Stimulated activated CD4-positive, alpha-beta T cell treated with anti-CD3 and anti-CD28 coated beads, TNF-alpha, amount 100 ng/mL, for 48 hours (primary cell): ENCODE results near the gene ELOVL1.
A peak's percentile ranks its signal among the peaks of the same experiment; 100 is the strongest.

Experiments used
- DNase-seq, 3 donors: peaks; one replicate each; pipeline ENCODE4 v3.0.0-alpha.2; 2020; ENCODE audit warnings: low read depth in 3 of 3

Gene ELOVL1

DNA sequence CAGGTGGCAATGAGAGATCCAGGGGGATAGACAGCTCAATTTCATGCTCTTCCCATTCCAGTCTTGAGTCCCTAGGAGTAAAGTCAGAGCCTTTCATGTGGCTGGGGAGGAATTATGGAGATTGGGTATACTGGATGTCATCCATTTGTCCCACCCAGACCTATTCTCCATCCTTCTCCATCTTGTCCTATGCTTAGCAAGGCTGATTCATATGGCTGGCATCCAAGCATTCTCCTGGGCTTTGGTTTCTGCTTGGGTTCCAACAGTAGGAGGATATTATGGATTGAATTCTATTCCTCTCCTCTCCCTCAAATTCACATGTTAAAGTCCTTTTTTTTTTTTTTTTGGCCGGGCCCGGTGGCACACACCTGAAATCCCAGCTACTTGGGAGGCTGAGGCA, 12.9 kb downstream of the ELOVL1 start:
- no peak for DNase-seq

DNA sequence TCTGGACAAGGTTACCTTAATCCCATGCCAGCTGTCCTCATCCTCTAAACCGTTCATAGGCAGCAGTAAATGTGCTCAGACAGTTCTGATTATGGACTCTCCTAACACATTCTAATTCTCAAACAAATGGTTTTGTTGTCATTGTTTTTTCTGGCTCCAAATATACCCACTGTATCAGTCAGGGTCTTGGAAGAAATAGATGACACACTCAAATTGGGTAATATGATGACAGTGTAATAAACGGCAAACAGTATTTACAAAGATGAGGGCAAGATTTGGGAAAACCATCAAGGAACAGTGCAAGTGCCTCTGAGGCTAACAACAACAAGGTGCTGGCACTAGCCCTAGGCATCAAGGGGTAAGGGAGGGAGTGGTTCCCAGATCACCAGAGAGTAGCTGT, 13.3 kb downstream of the ELOVL1 start:
- DNase-seq: no peak

DNA sequence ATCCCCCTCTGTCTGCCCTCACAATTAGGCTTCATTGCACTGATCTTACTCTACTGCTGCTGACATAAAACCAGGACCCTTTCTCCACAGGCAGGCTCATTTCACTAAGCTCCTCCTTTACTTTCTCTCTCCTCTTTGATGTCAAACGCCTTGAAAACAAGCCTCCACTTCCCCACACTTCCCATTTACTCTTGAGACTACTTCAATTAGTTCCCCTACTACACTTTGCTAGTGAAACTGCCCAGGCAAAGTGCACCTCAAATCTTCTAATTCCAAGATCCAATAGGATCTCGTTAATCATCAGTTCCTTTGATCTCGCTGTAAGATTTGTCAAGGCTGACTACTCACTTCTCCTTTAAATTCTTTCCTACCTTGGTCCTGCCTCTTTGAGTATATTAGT, 14.9 kb downstream of the ELOVL1 start:
- DNase-seq: no peak

DNA sequence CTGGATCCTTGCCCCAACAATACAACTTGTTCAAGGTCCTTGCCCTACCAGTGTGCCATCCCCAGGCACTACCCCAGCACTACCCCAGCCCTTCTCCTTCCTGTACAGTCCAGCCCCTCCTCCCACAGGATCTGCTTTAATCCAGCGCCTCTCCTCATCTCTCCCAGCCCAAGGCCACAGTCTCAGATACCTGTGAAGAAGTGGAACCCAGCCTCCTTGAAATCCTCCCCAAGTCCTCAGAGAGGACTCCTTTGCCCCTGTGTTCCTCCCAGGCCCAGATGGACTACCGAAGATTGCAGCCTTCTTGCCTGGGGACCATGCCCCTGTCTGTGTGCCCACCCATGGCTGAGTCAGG, 15.5 kb downstream of the ELOVL1 start:
- no peak for DNase-seq

DNA sequence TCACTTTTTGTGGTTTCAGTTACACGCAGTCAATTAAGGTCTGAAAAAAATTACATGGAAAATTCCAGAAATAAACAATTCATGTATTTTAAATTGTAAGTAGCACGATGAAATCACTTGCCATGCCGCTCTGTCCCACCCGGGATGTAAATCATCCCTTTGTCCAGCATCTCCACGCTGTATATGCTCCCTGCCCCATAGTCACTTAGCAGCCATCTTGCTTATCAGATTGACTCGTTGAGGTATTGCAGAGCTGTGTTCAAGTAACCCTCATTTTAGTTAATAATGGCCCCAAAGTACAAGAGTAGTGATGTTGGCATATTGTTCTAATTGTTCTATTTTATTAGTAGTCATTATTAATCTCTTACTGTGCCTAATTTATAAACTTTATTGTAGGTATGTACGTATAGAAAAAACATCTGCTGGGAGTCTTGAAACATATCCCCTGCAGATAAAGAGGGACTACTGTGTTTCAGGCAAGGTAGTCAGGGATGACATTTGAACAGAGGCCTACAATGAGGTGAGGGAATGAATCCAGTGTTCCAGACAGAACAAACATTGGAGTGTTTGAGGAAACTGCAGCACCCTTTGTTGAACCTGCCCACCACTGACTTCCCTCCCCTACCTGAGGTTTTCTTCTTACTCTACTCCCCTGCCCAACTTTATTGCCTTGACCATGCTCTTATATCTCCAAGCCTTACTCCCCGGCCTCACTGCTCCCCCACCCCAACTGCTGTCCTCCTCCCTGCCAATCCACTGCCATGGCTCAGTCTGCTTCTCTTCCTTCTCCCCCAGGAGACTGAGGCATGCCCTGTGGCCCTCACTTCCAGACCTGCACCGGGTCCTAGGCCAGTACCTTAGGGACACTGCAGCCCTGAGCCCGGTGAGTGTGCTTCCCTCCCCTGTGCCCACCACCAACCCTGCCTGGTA, 16.1 kb downstream of the ELOVL1 start:
- DNase-seq: no peak

DNA sequence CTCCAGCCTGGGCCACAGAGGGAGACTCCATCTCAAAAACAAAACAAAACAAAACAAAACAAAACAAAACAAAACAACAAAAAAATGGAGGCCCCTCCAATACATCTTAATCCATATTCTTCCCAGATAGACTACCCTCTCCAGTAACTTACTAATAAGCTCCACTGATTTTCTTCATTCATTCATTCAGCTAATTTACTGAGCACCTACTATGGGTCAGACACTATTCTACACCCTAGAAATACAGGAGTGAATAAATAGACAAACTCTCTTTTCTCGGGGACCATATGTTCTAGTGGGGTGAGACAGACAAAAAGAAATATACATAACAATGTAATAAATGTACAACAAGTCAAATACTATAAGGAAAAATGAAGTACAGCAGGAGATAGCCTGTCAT, 16.8 kb downstream of the ELOVL1 start:
- DNase-seq: no peak

DNA sequence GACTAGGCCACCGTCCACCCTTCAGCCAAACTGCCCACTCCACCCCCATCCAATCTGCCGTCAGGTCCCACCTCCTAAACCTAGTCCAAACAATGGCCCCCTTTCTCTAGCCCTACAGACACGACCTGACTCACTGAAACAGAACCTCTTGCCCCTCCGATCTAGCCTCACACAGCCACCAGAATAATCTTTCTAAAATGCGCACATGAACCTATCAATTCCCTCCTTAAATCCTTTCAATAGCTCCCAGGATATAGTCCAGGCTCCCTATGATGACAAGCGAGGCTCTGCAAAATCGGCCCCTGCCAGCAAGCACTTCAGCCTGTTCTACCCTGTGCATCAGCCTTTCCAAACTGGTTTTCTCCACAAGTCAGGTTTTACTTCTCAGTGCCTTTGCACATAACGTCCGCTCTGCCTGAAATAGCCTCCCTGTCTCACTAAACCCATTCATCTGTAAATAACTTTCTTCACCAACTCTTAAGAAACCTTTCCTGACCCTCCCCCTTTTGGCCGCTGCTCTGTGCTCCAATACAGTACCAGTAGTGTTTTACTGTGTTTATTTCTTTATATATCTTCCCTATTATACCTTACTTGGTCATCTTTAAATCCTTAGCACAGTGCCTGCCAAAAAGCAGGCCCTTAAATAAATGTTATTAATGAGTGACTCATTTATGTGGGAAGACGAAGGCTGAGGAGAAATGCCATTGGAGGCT, 18.1 kb downstream of the ELOVL1 start:
- DNase-seq: no peak

DNA sequence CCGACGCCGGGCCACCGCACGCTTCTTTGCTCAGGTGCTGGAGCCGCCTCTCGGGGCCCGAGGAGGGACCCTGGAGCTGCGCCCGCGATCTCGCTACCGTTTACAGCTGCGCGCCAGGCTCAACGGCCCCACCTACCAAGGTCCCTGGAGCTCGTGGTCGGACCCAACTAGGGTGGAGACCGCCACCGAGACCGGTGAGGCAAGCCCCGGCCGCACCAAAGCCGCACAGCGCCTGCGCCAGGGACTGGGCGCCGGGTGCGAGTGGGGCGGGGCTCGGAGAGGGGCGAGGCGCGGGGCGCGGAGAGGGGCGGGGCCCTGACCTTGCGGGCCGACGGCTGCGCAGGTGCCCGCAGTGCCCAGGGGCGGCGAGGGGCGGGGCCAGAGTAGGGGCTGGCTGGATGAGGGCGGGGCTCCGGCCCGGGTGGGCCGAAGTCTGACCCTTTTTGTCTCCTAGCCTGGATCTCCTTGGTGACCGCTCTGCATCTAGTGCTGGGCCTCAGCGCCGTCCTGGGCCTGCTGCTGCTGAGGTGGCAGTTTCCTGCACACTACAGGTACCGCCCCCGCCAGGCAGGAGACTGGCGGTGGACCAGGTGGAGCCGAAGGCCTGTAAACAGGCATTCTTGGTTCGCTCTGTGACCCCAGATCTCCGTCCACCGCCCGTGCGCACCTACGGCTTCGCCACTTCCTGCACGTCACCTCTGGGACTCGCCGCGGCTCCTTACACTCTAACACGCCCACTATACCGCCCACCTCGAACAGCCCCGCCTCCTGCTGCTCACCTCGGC, 18.8 kb downstream of the ELOVL1 start:
- peak in 1 of 3 donors; percentile 51 for DNase-seq

DNA sequence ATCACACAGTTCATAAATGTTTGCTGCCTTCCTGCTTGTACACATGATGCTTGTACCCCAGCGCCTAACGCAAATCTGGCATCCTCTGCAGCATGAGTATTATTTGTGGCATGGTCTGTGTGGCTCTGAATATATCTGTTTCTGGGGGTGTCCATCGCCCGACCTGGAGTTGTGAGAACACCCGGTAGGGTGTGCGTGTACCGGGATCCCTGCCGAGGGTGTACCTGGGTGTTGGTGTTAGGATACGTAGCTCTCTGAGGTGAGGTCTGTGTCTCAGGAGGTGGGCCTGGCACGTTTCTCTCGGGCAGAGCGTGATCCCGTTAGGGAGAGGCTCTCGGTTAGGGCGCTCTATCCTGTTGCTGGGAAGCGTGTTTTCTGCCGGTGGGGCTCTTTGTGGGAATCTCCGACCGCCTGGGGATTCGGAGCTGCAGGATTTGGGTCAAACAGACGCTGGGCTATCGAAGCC, 19.4 kb downstream of the ELOVL1 start:
- no peak for DNase-seq

DNA sequence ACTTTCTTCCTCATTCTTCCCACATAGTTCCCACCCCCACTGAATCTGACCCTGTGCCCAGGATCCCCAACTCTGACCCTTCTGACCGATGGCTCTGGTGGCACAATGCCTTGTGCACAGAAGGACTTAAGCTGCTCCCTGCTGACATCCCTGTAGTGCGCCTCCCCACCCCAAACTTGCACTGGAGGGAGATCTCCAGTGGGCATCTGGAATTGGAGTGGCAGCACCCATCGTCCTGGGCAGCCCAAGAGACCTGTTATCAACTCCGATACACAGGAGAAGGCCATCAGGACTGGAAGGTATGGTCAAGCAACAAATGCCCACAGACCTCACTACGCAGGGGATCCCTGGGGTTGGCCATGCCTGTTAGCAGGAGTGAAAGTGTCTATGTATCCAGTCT, 21.2 kb downstream of the ELOVL1 start:
- no peak for DNase-seq

DNA sequence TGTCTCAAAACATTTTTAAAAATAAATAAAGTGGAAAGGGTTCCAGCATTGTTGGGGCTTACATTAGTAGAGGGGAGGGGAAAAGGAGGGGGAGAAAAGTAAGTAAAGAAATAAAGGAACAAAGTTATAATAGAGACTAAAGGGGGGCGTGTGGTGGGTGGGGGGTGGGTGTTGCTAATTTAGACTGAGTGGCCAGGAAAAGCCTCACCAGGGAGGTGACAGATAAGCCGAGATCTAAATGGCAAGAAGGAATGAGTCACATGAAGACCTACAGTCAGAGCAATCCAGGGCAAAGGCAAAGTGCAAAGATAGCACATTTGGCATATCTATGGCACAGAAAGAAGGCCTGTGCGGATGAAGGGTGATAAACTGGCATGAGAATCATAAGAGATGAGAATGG, 22.7 kb downstream of the ELOVL1 start:
- DNase-seq: no peak

DNA sequence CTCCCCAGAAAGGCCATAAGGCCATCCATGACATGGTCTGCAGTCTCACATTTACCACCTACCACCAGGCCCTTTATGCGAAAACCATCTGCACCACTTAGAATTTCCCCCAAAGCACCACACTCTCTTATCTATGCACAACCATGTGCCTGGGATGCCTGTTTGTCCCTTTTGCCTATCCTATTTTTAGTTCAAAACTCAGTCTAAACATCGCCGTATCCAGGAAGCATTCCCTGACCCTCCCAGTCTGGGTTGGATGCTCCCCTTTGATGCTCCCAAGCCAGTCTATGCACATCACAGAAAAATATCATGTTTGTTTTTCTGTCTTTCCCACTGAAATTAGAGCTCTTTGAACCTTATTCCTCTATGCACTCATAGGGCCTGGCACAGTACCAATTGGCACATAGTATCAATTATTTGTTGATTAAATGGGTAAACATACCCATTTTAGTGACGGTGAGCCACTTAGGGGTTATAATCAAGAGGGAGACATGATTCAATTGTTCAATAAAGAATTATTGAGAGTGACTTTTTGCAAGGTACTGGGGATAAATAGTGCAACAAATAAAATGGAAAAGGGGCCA, 23.5 kb downstream of the ELOVL1 start:
- DNase-seq: no peak

DNA sequence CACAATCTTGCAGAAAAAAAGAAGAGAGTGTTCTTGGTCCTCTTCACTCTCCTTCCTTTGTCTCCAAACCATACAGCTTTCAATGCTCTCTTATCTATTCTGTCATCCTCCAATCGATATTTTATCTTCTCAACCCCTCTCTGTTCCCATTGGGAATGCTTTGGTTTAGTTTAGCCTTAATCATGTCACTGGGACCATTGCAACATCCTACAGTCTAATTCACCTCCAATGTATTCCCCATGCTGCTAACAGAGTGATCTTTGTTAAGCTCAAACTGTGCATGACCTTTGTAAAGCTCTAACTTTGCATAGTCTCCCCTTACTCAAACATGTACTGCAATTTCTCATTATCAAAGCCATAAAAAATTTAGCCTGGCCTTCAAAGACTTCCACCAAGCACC, 27.3 kb downstream of the ELOVL1 start:
- DNase-seq: no peak

DNA sequence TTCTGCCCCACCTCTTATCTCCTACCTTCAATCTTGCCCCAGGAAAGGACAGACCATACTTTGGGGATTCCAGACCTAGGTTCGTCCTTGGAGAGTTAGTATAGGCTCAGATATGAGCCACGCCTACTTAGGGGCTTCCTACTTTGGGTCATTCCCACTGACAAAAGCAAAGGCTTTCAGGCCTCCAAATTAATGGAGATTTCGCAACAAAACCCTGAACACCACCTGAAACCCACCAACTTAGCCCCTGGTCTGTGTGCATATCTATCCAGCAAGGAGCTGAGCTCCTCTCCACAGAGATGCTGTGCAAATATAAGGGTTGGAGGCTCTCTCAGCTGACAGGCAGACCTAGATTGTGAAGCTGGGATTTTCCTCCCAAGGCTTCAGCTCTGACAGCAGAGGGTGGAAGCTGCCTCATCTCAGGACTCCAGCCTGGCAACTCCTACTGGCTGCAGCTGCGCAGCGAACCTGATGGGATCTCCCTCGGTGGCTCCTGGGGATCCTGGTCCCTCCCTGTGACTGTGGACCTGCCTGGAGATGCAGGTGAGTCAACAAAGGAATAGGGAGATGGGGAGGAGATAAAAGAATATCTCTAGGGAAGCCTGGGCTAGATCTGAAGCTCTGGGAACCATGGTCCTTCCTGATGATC, 28.1 kb downstream of the ELOVL1 start:
- no peak for DNase-seq

DNA sequence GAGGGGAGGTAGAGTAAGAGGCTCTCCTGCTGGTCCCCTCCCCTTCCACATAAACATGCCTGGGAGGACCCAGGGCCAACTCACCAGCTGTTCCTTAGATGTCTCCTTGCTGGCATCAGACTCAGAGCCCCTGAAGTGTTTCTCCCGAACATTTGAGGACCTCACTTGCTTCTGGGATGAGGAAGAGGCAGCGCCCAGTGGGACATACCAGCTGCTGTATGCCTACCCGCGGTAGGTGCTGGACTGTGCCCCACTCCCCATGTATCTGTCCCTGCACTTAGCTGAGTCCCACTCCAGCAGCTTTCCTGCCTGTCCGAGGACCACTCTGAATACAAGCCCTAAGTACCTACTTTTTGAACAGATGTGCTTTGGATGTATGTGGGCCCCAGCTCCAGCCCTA, 29.8 kb downstream of the ELOVL1 start:
- DNase-seq: no peak

DNA sequence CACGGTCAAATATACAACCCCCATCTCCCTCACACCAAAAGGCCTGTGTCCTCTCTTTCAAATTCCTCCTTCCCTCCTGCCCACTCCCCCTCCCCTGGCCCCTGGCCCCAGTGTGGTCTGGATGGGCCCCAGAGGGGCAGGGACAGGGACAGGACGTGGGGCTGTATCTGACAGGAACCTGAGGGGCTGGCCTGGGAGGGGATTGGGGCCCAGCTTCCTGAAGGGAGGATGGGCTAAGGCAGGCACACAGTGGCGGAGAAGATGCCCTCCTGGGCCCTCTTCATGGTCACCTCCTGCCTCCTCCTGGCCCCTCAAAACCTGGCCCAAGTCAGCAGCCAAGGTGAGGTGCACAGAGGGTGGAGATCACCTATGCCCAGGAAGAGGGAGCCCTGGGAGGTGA, 30.2 kb downstream of the ELOVL1 start, which contains the start of gene MPL:
Gene MPL, plus strand, starts transcription at position 231 of the 400 bp plus-strand sequence. Its CDS starts 31 bp downstream, at position 262.
- no peak for DNase-seq

DNA sequence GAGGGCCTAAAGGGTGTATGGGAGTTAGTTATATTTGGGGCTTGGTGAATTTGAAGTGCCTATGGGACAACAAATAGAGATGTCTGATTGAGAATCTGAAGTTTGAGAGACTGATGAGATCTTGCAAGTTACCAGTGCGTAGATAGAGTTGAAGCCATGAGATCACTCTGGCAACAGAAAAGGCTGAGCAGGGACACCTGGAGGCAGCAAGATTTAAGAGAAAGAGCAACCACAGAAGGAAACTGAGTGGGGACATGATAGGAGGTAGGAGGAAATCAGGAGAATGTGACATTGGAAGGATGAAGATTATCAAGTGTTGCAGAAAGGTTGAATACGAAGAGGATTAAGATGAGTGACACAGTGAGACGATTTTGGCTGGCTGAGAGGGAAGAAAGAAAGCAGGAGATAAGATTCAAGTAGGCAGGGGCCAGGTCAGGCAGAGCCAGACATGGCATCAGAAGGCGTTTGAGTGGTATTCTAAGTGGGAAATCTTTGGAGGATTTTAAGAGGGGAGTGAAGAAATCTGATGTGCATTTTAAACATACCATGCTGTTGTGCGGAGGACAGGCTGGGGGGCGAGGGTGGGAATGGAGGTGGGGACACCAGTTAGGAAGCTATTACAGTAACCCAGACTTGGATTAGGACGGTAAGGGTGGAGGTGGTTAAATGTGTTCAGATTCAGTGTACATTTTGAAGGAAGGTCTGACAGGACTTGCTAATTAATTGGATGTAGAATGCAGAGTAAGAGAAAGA, 33.2 kb downstream of the ELOVL1 start:
- DNase-seq: no peak

DNA sequence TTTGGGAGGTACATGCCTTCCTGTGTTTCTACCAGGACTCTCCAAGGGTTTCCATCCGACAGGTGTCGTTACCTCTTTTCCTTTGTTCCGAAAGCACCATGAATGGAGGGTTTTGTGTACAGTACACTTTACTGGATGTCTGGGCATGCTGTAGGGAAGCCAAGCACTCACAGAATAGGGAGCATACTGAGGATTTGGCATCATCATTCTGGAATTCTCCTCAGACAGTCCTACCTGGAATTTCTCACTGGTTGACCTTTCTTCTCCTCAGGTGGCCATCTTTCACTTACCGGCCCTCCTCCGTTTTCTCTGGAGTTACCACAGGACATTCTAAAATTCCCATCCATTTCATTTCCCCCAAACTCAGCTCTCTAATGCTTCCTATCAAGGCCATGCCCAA, 36.1 kb downstream of the ELOVL1 start:
- DNase-seq: no peak

DNA sequence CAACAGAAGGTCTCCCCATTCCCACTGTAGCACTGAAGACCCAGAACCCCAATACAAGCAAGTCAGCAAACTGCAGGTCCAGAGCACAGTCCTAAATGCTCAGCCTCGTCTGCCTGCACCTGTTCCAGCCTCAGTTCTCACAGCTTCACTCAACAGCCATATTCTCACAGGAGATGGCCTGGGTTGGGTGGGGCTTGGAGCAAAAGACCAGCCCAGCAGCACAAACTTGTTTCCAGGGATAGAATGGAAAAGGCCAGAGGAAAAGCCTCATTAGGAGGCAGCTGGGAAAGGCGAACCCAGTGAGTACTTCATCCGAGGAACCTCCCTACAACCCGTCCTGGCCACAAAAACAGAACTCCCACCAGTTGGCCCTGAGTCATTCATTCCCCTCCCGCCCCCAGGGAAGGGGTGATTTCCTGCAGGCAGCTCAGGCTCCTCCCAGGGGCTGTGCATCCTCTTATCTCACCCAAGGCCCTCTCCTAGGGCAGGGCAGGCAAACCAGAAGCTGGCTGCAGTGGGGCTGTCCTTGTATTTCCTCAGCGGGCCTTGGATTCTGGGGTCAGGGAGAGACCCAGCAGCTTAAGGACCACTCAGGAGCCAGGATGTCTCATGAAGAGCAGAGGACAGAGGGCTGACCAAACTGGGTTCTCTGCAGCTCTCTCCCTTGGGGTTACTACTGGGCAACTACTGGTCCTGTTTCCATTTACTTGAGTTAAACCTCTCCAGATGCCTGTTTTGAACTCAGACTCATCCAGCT, 37.6 kb downstream of the ELOVL1 start:
- peak; percentile 55 to 66 (median 62) for DNase-seq
